ENCODE data around the gene TRIM9. TPM values are rescaled to one million over a fixed set of nuclear protein-coding genes. Genes with fewer than 3 reads are reported as not detected.

The TRIM9 gene
- total RNA-seq, 1 experiment from 2014 or later = 0.44 TPM

DNA sequence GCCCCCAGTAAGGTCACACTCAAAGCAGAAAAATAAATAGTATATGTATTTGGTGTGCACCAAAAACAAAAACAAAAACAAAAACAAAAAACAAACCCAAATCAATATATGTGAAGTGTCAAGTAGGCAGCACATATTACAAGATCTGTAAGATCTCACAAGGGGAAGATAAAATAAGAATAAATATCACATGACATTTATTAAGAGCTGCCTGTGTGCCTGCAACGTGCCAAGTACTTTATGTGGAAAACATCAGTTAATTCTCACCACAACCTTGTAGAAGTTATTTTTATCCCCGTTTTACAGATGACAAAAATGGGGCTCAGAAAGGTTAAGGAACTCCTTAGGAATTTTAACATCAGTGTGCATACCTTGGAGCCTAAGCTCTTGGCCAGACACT, 26.6 kb downstream of the TRIM9 start:
- Histone ChIP-seq H3K4me3 (ENCODE audit: low read depth in 2 of 2, low read length in 2 of 2) (no peak overlapping the region), H3K36me3 (ENCODE audit: control insufficient read depth, insufficient read depth, low read length) (no peaks in the 10 kb centered on the region), H3K27me3 (ENCODE audit: control insufficient read depth, insufficient read depth, low read length) (no peaks in the 10 kb centered on the region), H3K4me1 (ENCODE audit: control insufficient read depth, insufficient read depth, low read length) (no peaks in the 10 kb centered on the region), H3K27ac (ENCODE audit: low read length) (no peak overlapping the region), H3K9me3 (ENCODE audit: control insufficient read depth, insufficient read depth, low read depth, low read length) (no peaks in the 10 kb centered on the region)
- intact Hi-C loops (cut with micrococcal nuclease; ENCODE audit: unreplicated experiment) (no loop called here), in situ Hi-C loops (cut with HindIII; ENCODE audit: low pct_unique_long_range_greater_than_20kb, low sequenced_read_pairs) (no loop called here)
- TF ChIP-seq POLR2AphosphoS5 (IDR thresholded peaks at IDR 0.05; ENCODE audit: low read depth, low read length) (no peak), SIN3A (IDR thresholded peaks at IDR 0.05; ENCODE audit: borderline replicate concordance, insufficient read depth, low read depth, low read length) (no peak), TCF7L2 (IDR thresholded peaks at IDR 0.05; ENCODE audit: low read depth, low read length) (no peak), REST (IDR thresholded peaks at IDR 0.05; ENCODE audit: insufficient read depth in 1 of 2, low read depth in 2 of 2, low read length in 1 of 2) (no peak)
- TF ChIP-seq, protein P1, sequence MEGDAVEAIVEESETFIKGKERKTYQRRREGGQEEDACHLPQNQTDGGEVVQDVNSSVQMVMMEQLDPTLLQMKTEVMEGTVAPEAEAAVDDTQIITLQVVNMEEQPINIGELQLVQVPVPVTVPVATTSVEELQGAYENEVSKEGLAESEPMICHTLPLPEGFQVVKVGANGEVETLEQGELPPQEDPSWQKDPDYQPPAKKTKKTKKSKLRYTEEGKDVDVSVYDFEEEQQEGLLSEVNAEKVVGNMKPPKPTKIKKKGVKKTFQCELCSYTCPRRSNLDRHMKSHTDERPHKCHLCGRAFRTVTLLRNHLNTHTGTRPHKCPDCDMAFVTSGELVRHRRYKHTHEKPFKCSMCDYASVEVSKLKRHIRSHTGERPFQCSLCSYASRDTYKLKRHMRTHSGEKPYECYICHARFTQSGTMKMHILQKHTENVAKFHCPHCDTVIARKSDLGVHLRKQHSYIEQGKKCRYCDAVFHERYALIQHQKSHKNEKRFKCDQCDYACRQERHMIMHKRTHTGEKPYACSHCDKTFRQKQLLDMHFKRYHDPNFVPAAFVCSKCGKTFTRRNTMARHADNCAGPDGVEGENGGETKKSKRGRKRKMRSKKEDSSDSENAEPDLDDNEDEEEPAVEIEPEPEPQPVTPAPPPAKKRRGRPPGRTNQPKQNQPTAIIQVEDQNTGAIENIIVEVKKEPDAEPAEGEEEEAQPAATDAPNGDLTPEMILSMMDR (IDR thresholded peaks at IDR 0.05) = no peak
- DNase-seq (ENCODE audit: low read depth, low spot score) = no peak
- CTCF ChIA-PET = no interaction called here
- no TSS peak for BruUV-seq (replicated peaks)
- no peak for ATAC-seq
- POLR2A ChIA-PET = no interaction called here

DNA sequence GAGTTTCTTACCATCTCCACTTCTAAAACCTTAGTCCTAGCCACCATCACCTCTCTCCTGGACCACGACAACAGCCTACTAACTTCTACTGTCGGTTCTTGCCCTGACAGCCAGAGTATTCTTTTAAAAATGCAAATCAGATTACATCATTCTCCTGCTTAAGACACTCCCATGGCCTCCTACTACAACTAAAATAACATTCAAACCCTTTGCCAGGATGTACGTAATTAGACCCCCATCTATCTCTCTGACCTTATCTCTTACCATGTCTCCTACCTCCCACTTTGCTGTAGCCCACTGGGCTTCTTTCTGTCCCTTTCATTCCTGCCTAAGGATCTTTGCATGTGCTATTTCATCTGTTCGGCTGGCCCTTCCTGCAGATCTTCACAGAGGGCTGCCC, 27.6 kb downstream of the TRIM9 start:
- in situ Hi-C loops (cut with HindIII; ENCODE audit: low pct_unique_long_range_greater_than_20kb, low sequenced_read_pairs) (no loop called here), intact Hi-C loops (cut with micrococcal nuclease; ENCODE audit: unreplicated experiment) (no loop called here)
- no peaks in the 10 kb centered on the region for H3K4me1 ChIP-seq (ENCODE audit: control insufficient read depth, insufficient read depth, low read length)
- TF ChIP-seq POLR2AphosphoS5 (IDR thresholded peaks at IDR 0.05; ENCODE audit: low read depth, low read length) = no peak
- no peak for TF ChIP-seq REST (IDR thresholded peaks at IDR 0.05; ENCODE audit: insufficient read depth in 1 of 2, low read depth in 2 of 2, low read length in 1 of 2)
- no peak for TF ChIP-seq SIN3A (IDR thresholded peaks at IDR 0.05; ENCODE audit: borderline replicate concordance, insufficient read depth, low read depth, low read length)
- TF ChIP-seq, protein P1 (IDR thresholded peaks at IDR 0.05) = no peak
- no peak for TF ChIP-seq TCF7L2 (IDR thresholded peaks at IDR 0.05; ENCODE audit: low read depth, low read length)
- H3K36me3 ChIP-seq (ENCODE audit: control insufficient read depth, insufficient read depth, low read length) = no peaks in the 10 kb centered on the region
- H3K9me3 ChIP-seq (ENCODE audit: control insufficient read depth, insufficient read depth, low read depth, low read length) = no peaks in the 10 kb centered on the region
- DNase-seq (ENCODE audit: low read depth, low spot score) (no peak), ATAC-seq (no peak)
- no peak overlapping the region for H3K27ac ChIP-seq (ENCODE audit: low read length)
- ChIA-PET CTCF (no interaction called here), POLR2A (no interaction called here)
- BruUV-seq (replicated peaks) = no TSS peak
- H3K27me3 ChIP-seq (ENCODE audit: control insufficient read depth, insufficient read depth, low read length) = no peaks in the 10 kb centered on the region
- H3K4me3 ChIP-seq (ENCODE audit: low read depth in 2 of 2, low read length in 2 of 2) = no peak overlapping the region

Data from Panc1 (cell line).